Neutrophil (primary cell): ENCODE results near the gene TENM4.

Source experiments
- H3K27ac ChIP-seq: fragments of 200-600 bp; sonication (generic); 2 replicates; pipeline ENCODE4 v1.5.1; 2016; ENCODE audit warnings: mild to moderate bottlenecking, moderate library complexity
- H3K27me3 ChIP-seq: fragments of 200-600 bp; sonication (generic); 2 replicates; pipeline ENCODE4 v1.6.0; 2016; ENCODE audit warnings: mild to moderate bottlenecking
- H3K36me3 ChIP-seq: fragments of 200-600 bp; sonication (generic); 2 replicates; pipeline ENCODE4 v1.5.1; 2017
- H3K4me1 ChIP-seq, 2 experiments: fragments of 200-600 bp in 1 of 2; sonication (generic) in 1 of 2; 1 replicate in 1 of 2; 2 replicates in 1 of 2; pipeline versions ENCODE4 v1.5.1 to v1.6.1; 2013 to 2016; ENCODE audit warnings: low read depth in 1 of 2, low read length in 1 of 2, mild to moderate bottlenecking in 1 of 2, moderate library complexity in 1 of 2; ENCODE audit not compliant: control insufficient read depth in 1 of 2, insufficient read depth in 1 of 2
- H3K4me3 ChIP-seq, 2 experiments: fragments of 200-600 bp in 1 of 2; sonication (generic) in 1 of 2; 1 replicate in 1 of 2; 2 replicates in 1 of 2; pipeline ENCODE4 v1.5.1; 2013 to 2016; ENCODE audit warnings: low read depth in 1 of 2, low read length in 1 of 2, mild to moderate bottlenecking in 1 of 2, moderate library complexity in 1 of 2
- H3K9me3 ChIP-seq: fragments of 200-600 bp; sonication (generic); 2 replicates; pipeline ENCODE4 v1.5.1; 2016
- TF ChIP-seq, protein P1 (sequence below): fragments of 200-600 bp; sonication (generic); IDR thresholded peaks from 2 replicates; pipeline ENCODE4 v1.5.1; 2016; ENCODE audit warnings: antibody characterized with exemption

The TENM4 gene

DNA sequence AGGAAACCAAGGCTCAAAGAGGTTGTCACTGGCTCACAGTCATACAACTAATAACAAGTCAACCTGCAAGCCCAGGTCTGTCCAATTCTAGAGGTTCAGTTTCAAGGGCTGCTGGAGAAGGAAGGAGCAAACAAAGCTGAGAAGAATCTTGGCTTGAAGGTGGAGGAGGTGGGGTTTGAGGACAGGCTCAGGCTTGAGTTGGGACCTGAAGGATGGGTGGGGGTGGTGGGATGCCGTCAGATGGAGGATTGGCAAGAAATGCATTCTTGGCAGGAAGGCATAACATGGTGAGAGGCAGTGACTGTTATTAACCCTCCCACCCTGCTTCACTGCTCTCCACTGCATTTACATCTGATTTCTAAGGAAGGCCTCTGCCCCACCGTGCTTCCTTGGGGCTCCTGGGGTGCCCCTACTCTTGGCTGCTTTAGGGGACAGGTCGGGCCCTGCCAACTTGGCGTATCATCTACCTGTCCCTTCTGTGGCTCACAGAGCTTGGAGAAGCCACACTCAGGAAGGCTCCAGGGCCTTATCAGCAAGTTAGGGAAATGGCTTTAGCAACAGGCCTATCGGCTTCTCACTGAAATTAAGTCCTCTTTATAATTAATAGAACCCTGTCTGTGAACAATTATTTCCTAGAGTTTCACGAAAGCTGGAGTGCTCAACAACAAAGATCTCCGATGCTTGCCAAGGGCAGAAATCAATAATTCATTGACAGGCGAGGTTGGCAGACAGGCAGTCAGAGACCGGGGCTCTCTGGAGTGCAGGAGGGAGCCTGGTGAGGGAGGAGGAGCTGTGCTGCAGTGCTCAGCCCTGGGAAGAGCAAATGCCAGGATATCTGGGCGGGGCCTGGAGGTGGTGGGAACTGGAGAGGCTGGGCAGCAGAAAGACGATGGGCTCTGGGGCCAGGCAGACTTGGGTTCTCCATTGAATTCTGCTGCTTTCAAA is 781.2 kb downstream of the TENM4 start:
- H3K9me3 ChIP-seq: no peaks in the 10 kb centered on the region
- H3K27ac ChIP-seq: no peak overlapping the region
- TF ChIP-seq, protein P1, sequence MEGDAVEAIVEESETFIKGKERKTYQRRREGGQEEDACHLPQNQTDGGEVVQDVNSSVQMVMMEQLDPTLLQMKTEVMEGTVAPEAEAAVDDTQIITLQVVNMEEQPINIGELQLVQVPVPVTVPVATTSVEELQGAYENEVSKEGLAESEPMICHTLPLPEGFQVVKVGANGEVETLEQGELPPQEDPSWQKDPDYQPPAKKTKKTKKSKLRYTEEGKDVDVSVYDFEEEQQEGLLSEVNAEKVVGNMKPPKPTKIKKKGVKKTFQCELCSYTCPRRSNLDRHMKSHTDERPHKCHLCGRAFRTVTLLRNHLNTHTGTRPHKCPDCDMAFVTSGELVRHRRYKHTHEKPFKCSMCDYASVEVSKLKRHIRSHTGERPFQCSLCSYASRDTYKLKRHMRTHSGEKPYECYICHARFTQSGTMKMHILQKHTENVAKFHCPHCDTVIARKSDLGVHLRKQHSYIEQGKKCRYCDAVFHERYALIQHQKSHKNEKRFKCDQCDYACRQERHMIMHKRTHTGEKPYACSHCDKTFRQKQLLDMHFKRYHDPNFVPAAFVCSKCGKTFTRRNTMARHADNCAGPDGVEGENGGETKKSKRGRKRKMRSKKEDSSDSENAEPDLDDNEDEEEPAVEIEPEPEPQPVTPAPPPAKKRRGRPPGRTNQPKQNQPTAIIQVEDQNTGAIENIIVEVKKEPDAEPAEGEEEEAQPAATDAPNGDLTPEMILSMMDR: no peak
- H3K4me1 ChIP-seq: no peaks in the 10 kb centered on the region
- H3K4me3 ChIP-seq: no peak overlapping the region
- H3K27me3 ChIP-seq: no peaks in the 10 kb centered on the region
- no peaks in the 10 kb centered on the region for H3K36me3 ChIP-seq

DNA sequence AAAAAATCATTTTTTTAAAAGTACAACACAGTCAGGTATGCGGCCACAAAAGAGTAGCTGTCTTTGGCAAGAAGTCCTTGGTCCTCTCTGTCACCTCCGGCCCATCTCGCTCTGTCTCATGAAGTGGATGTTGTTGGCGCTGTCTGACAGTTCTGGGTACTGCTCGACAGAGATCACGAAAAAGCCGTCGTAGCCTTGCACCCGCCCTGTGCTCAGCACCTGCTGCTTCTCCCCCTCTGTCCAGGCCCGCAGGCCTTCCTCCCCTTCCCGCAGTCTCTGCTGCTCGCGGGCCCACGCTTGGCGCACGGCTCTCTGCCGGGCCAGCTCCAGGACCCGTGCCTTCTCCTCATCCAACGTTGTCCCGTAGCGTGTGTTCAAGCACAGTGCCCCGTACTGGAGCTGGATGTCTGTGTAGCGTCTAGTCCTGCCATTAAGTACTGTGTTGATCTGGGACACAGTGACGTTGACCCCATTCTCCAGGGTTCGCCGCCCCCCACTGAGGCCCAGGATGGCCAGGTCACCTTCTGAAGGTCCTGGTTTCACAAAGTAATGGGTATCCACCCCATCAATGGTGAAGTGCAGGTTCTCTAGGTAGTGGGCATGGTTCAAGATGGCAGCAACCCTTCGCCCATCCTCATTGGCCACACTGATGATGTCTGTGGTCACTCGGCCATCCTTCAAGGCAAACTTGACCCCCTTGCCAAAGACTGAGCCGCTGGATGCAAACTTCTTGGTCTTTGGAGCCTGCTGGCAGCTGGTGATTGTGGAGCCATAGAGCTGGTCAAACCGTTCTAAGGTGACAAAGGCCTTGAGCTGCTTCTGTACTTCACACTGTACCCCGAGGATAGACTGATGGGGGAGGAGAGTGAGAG is 782.6 kb downstream of the TENM4 start:
- Histone ChIP-seq H3K9me3 (no peaks in the 10 kb centered on the region), H3K27me3 (no peaks in the 10 kb centered on the region), H3K36me3 (no peaks in the 10 kb centered on the region), H3K4me3 (no peak overlapping the region), H3K4me1 (no peaks in the 10 kb centered on the region), H3K27ac (no peak overlapping the region)
- TF ChIP-seq, protein P1: no peak

DNA sequence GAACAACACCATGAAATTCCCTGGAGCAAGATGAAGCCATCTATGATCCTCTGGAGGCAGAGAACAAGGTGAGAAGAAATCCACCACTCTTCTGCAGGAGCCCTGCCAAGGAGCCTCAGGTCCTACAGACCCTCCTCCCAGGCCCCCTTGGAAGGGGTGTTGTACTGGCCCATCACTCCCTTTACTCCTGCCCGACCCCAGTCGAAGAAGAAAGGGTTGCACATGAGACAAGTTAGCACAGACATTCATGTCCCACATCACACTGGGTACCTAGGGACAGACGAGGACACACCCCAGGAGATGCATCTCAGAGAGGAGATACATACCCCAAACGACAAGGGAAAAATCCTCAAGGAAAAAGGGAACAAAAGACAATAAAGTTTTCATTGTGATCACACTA is 783.4 kb downstream of the TENM4 start:
- Histone ChIP-seq H3K9me3 (no peaks in the 10 kb centered on the region), H3K4me3 (no peak overlapping the region), H3K4me1 (no peaks in the 10 kb centered on the region), H3K27ac (no peak overlapping the region), H3K36me3 (no peaks in the 10 kb centered on the region), H3K27me3 (no peaks in the 10 kb centered on the region)
- TF ChIP-seq, protein P1: no peak

DNA sequence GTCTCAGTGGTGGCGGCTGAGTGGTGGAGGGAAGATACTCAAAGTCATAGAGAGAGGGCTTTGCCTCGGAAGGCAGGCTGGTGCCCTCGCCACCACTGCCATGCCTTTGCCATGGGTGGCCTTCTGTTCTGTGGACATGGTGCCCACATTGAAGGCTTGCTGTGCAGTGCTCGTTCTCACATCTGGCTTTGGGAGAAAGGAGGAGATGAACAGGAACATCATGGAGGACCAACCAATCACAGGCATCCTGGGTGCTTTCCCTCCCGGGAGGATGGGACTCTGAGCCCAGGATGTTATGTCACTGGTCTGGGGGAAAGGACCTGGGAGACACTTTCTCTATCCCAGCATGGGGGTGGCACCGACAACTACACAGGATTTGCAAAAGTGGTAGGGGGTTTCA is 783.8 kb downstream of the TENM4 start:
- H3K36me3 ChIP-seq: no peaks in the 10 kb centered on the region
- H3K27me3 ChIP-seq: no peaks in the 10 kb centered on the region
- H3K4me3 ChIP-seq: no peak overlapping the region
- H3K27ac ChIP-seq: no peak overlapping the region
- no peaks in the 10 kb centered on the region for H3K4me1 ChIP-seq
- TF ChIP-seq, protein P1: no peak
- H3K9me3 ChIP-seq: no peaks in the 10 kb centered on the region

DNA sequence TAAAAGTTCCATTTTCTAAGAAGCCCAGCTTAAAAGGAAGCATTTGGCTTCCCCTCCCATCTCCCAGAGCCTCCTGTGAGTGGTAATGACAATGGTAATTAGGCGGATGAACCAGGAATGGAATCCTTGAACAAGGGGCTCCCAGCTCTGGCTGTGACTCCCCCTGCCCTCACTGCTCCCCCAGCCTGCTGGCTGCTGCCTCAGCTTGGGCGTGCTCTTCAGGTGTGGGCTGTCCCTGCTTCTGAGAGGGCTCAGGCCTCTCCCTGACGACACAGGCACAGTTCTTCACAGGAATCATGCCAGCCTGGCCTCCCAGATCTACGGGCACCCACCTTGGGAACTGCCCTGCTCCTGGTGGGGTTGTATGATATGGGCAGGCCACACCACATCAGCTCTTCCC is 784.5 kb downstream of the TENM4 start:
- TF ChIP-seq, protein P1: no peak
- Histone ChIP-seq H3K4me3 (no peak overlapping the region), H3K27ac (no peak overlapping the region)

More for the DNA sequence above, 784.5 kb downstream of the TENM4 start:
- H3K9me3 ChIP-seq: no peaks in the 10 kb centered on the region
- H3K4me1 ChIP-seq: no peaks in the 10 kb centered on the region
- no peaks in the 10 kb centered on the region for H3K36me3 ChIP-seq
- H3K27me3 ChIP-seq: no peaks in the 10 kb centered on the region
